ENCODE measurements around the gene LAYN. TPM values are rescaled to one million over a fixed set of nuclear protein-coding genes. Genes with fewer than 3 reads are reported as not detected.
A peak's percentile ranks its signal among the peaks of the same experiment; 100 is the strongest.

Gene LAYN, protein sequence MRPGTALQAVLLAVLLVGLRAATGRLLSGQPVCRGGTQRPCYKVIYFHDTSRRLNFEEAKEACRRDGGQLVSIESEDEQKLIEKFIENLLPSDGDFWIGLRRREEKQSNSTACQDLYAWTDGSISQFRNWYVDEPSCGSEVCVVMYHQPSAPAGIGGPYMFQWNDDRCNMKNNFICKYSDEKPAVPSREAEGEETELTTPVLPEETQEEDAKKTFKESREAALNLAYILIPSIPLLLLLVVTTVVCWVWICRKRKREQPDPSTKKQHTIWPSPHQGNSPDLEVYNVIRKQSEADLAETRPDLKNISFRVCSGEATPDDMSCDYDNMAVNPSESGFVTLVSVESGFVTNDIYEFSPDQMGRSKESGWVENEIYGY
- 7.6 TPM for total RNA-seq
- 4.8 TPM for polyA plus RNA-seq (ENCODE audit: insufficient read depth, low read depth, low replicate concordance)
- long read RNA-seq, donor 1, partial matches to known transcripts, result 0 of 2 reads
- long read RNA-seq, donor 1, other reads (novel, unspliced or antisense), result 0 of 2 reads
- long read RNA-seq, donor 2, partial matches to known transcripts, result 5 of 6 reads
- long read RNA-seq, donor 2, other reads (novel, unspliced or antisense), result 0 of 6 reads
- long read RNA-seq, donor 3, partial matches to known transcripts, result 0 of 2 reads
- long read RNA-seq, donor 3, other reads (novel, unspliced or antisense), result 0 of 2 reads
- long read RNA-seq, donor 4, partial matches to known transcripts, result 0 of 2 reads
- long read RNA-seq, donor 4, other reads (novel, unspliced or antisense), result 0 of 2 reads
- long read RNA-seq, donor 5, result 0 reads
- long read RNA-seq, donor 6, partial matches to known transcripts, result 0 of 2 reads
- long read RNA-seq, donor 6, other reads (novel, unspliced or antisense), result 0 of 2 reads
- long read RNA-seq, donor 7, transcript LAYN-201 (7 exons, 2,066 nt), result major isoform, 6 of 8 reads
- long read RNA-seq, donor 7, partial matches to known transcripts, result 0 of 8 reads
- long read RNA-seq, donor 7, other reads (novel, unspliced or antisense), result 0 of 8 reads
- long read RNA-seq, donor 8, result 0 reads
- long read RNA-seq, donor 9, result 0 reads
- long read RNA-seq, donor 10, partial matches to known transcripts, result 0 of 1 reads
- long read RNA-seq, donor 10, other reads (novel, unspliced or antisense), result 0 of 1 reads

DNA sequence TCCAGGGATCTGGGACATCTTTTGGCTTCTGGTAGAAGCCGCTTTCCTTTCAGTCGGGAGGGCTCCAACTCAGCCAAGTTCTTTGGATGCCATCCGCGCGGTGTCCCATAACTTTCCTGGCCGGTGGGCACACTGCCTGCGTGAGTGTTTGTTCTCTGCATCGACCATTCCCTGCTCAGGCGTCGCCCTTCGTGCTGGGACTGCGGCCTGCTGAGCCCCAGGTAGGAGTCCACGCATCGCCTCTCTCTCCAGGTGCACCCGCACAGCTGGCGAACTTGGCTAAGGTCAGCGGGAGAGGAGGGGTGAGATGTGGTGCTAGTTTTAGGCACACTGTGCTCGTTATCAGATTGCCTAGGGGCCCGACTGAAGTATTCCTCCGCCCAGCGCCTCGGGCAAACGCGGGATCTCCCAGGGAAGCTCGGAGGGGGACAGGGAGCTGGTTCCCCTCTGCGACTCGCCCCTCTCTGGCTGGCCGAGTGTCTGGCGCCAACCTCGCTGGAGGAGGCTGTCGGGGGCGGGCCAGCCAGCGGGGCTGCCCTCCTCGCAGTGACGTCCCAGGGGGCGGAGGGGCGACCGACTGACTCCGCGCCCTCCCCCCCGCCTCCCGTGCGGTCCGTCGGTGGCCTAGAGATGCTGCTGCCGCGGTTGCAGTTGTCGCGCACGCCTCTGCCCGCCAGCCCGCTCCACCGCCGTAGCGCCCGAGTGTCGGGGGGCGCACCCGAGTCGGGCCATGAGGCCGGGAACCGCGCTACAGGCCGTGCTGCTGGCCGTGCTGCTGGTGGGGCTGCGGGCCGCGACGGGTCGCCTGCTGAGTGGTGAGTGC is at the start of gene LAYN:
Gene LAYN, plus strand, starts transcription at position 607 of the 823 bp plus-strand sequence. Its CDS starts 124 bp downstream, at position 731.
- intact Hi-C loops (cut with DNase I), result no loop called here
- no peaks in the 10 kb centered on the region for H3K27me3 ChIP-seq (ENCODE audit: control insufficient read depth, insufficient read depth, low read length)
- DNase-seq (peak; percentile 61 to 88 (median 78)), FAIRE-seq (no peak)
- no peaks in the 10 kb centered on the region for H3K9me3 ChIP-seq (ENCODE audit: control insufficient read depth in 2 of 3, insufficient read depth in 1 of 3, low read length in 3 of 3)
- TF ChIP-seq, protein P1, sequence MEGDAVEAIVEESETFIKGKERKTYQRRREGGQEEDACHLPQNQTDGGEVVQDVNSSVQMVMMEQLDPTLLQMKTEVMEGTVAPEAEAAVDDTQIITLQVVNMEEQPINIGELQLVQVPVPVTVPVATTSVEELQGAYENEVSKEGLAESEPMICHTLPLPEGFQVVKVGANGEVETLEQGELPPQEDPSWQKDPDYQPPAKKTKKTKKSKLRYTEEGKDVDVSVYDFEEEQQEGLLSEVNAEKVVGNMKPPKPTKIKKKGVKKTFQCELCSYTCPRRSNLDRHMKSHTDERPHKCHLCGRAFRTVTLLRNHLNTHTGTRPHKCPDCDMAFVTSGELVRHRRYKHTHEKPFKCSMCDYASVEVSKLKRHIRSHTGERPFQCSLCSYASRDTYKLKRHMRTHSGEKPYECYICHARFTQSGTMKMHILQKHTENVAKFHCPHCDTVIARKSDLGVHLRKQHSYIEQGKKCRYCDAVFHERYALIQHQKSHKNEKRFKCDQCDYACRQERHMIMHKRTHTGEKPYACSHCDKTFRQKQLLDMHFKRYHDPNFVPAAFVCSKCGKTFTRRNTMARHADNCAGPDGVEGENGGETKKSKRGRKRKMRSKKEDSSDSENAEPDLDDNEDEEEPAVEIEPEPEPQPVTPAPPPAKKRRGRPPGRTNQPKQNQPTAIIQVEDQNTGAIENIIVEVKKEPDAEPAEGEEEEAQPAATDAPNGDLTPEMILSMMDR (IDR thresholded peaks at IDR 0.05; ENCODE audit: borderline replicate concordance, extremely low read depth, insufficient read depth), result no peak
- H3K9ac ChIP-seq (ENCODE audit: low read length in 3 of 3), result peak within 1 kb of the TSS in 1 of 3 donors; percentile 11
- H3K36me3 ChIP-seq (ENCODE audit: control insufficient read depth in 2 of 3, insufficient read depth in 3 of 3, low read length in 3 of 3), result no peaks in the 10 kb centered on the region
- H3K4me1 ChIP-seq (ENCODE audit: control insufficient read depth in 2 of 3, insufficient read depth in 2 of 3, low read depth in 1 of 3, low read length in 3 of 3), result peaks cover 0 to 17% (median 0%) of the 10 kb centered on the region in 3 donors
- H3K27ac ChIP-seq (ENCODE audit: low read depth in 2 of 2, low read length in 2 of 2), result peak within 1 kb of the TSS; percentile 7 to 48
- H3K4me3 ChIP-seq (ENCODE audit: low read length in 3 of 3), result peak within 1 kb of the TSS; percentile 44 to 49 (median 45)

DNA sequence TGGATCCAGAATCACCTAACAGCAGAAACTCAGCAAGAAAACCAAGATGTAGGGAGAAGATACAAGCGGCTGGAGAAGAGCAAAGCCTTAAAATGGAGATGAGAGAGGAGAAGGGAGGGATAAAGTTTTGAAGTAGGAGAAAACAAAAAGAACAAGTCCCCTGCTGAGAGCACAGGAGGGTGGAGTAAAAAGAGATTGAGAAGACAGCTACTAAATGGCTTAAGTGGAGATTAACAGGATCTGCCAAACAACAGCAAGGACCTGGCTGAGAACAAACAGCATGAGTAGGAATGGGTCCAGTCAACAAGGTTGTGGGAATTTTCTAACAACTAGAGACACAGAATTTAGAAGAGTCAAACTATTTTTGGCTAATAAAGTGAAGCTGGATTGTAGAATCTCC is 46.5 kb upstream of the LAYN start:
- DNase-seq, result no peak
- Histone ChIP-seq H3K4me1 (ENCODE audit: control insufficient read depth in 2 of 3, insufficient read depth in 2 of 3, low read depth in 1 of 3, low read length in 3 of 3) (no peaks in the 10 kb centered on the region), H3K9me3 (ENCODE audit: control insufficient read depth in 2 of 3, insufficient read depth in 1 of 3, low read length in 3 of 3) (no peaks in the 10 kb centered on the region), H3K4me3 (ENCODE audit: low read length in 3 of 3) (no peak overlapping the region), H3K27me3 (ENCODE audit: control insufficient read depth, insufficient read depth, low read length) (no peaks in the 10 kb centered on the region), H3K9ac (ENCODE audit: low read length in 3 of 3) (no peak overlapping the region), H3K27ac (ENCODE audit: low read depth in 2 of 2, low read length in 2 of 2) (no peak overlapping the region), H3K36me3 (ENCODE audit: control insufficient read depth in 2 of 3, insufficient read depth in 3 of 3, low read length in 3 of 3) (no peaks in the 10 kb centered on the region)
- no peak for FAIRE-seq
- intact Hi-C loops (cut with DNase I), result no loop called here
- TF ChIP-seq, protein P1 (IDR thresholded peaks at IDR 0.05; ENCODE audit: borderline replicate concordance, extremely low read depth, insufficient read depth), result no peak

DNA sequence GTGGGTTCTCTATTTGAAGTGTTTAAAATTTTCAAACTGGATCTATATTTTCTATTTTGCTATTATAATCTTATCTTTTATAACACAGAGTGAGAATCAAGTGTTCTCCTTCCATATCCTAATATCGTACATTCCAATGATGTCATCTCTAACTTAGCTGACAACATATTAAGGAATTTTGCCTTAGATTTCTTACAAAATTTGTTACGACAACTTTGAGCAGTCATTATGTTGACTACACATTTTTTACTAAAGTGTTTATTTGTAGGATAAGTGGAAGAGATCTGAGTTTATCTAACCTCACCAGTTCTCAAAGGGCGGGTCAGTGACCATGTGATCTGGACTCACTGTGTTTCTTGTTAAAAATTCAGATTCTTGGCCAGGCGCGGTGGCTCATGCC is 41.0 kb upstream of the LAYN start:
- Histone ChIP-seq H3K27ac (ENCODE audit: low read depth in 2 of 2, low read length in 2 of 2) (no peak overlapping the region), H3K9ac (ENCODE audit: low read length in 3 of 3) (no peak overlapping the region), H3K4me3 (ENCODE audit: low read length in 3 of 3) (no peak overlapping the region), H3K4me1 (ENCODE audit: control insufficient read depth in 2 of 3, insufficient read depth in 2 of 3, low read depth in 1 of 3, low read length in 3 of 3) (no peaks in the 10 kb centered on the region), H3K9me3 (ENCODE audit: control insufficient read depth in 2 of 3, insufficient read depth in 1 of 3, low read length in 3 of 3) (no peaks in the 10 kb centered on the region), H3K36me3 (ENCODE audit: control insufficient read depth in 2 of 3, insufficient read depth in 3 of 3, low read length in 3 of 3) (no peaks in the 10 kb centered on the region), H3K27me3 (ENCODE audit: control insufficient read depth, insufficient read depth, low read length) (no peaks in the 10 kb centered on the region)
- FAIRE-seq (no peak), DNase-seq (no peak)
- intact Hi-C loops (cut with DNase I), result no loop called here
- TF ChIP-seq, protein P1 (IDR thresholded peaks at IDR 0.05; ENCODE audit: borderline replicate concordance, extremely low read depth, insufficient read depth), result no peak
